Activated T-cell treated with anti-CD3 and anti-CD28 coated beads, Interleukin-2, amount 50 U/mL, for 72 hours (primary cell): ENCODE data around the gene HCRTR1. TPM values are rescaled to one million over a fixed set of nuclear protein-coding genes. Genes with fewer than 3 reads are reported as not detected.
A peak's percentile ranks its signal among the peaks of the same experiment; 100 is the strongest.

ENCODE experiments used
- ATAC-seq, 2 donors: fragments of 150-1000 bp; cut with Tn5 transposase; replicated peaks in 1 of 2; 2 replicates each; pipeline ENCODE4 v1.10.0; 2021; ENCODE audit warnings: moderate library complexity in 2 of 2, mild to moderate bottlenecking in 1 of 2
- DNase-seq, 2 donors: peaks; one replicate each; pipeline ENCODE4 v3.0.0; 2021 to 2022; ENCODE audit warnings: mixed read lengths in 1 of 2
- H3K27ac Mint-ChIP-seq: one replicate; pipeline ENCODE4 v1.8.0; 2022; ENCODE audit warnings: mild to moderate bottlenecking, moderate library complexity, mixed read lengths
- H3K27me3 Mint-ChIP-seq: one replicate; pipeline ENCODE4 v1.8.0; 2022; ENCODE audit warnings: low read depth, mixed read lengths
- H3K36me3 Mint-ChIP-seq, 2 donors: one replicate each; pipeline ENCODE4 v1.8.0; 2022; ENCODE audit warnings: mixed read lengths in 2 of 2, mild to moderate bottlenecking in 1 of 2; ENCODE audit not compliant: insufficient read depth in 2 of 2
- H3K4me1 Mint-ChIP-seq: one replicate; pipeline ENCODE4 v1.8.0; 2022; ENCODE audit warnings: low read depth, mixed read lengths
- H3K4me3 Mint-ChIP-seq, 2 donors: one replicate each; pipeline ENCODE4 v1.8.0; 2022; ENCODE audit warnings: mild to moderate bottlenecking in 2 of 2, mixed read lengths in 2 of 2, moderate library complexity in 2 of 2
- H3K9me3 Mint-ChIP-seq, 2 donors: one replicate each; pipeline ENCODE4 v1.8.0; 2022; ENCODE audit warnings: mixed read lengths in 2 of 2
- total RNA-seq, 2 donors: library from RNA; stranded (reverse); gene quantifications; one replicate each; pipeline ENCODE4 v1.2.3, GENCODE V29; 2022

The HCRTR1 gene
- total RNA-seq, 2 donors from 2014 or later, result not detected

GRCh38 chr1:31646259-31646960, 28.9 kb downstream of the HCRTR1 start:
- Mint-ChIP-seq H3K27me3 (no peaks in the 10 kb centered on the region), H3K27ac (no peak overlapping the region), H3K4me1 (peaks cover 29% of the 10 kb centered on the region), H3K4me3 (peak overlapping the region; percentile 90 to 93), H3K36me3 (peaks cover 0 to 3% of the 10 kb centered on the region in 2 donors), H3K9me3 (no peaks in the 10 kb centered on the region)
- no peak for ATAC-seq
- no peak for DNase-seq

- Mint-ChIP-seq H3K4me1 (peaks cover 29% of the 10 kb centered on the region), H3K27me3 (no peaks in the 10 kb centered on the region), H3K4me3 (peak overlapping the region; percentile 43 to 93), H3K36me3 (peaks cover 0 to 3% of the 10 kb centered on the region in 2 donors), H3K27ac (no peak overlapping the region), H3K9me3 (no peaks in the 10 kb centered on the region)
- DNase-seq, result no peak
- no peak for ATAC-seq
Observed at GRCh38 chr1:31647106-31647505, 29.6 kb downstream of the HCRTR1 start.

- ATAC-seq (no peak), DNase-seq (no peak)
- H3K9me3 Mint-ChIP-seq, result no peaks in the 10 kb centered on the region
- H3K4me1 Mint-ChIP-seq, result peaks cover 28% of the 10 kb centered on the region
- no peak overlapping the region for H3K27ac Mint-ChIP-seq
- H3K36me3 Mint-ChIP-seq, result peaks cover 0 to 3% of the 10 kb centered on the region in 2 donors
- no peaks in the 10 kb centered on the region for H3K27me3 Mint-ChIP-seq
- no peak overlapping the region for H3K4me3 Mint-ChIP-seq
Observed at GRCh38 chr1:31648190-31648589, 30.7 kb downstream of the HCRTR1 start.

- H3K27me3 Mint-ChIP-seq, result no peaks in the 10 kb centered on the region
- H3K9me3 Mint-ChIP-seq, result no peaks in the 10 kb centered on the region
- H3K27ac Mint-ChIP-seq, result no peak overlapping the region
Observed at GRCh38 chr1:31648641-31649357, 31.3 kb downstream of the HCRTR1 start.

GRCh38 chr1:31650161-31651088, 32.9 kb downstream of the HCRTR1 start:
- H3K9me3 Mint-ChIP-seq, result no peaks in the 10 kb centered on the region
- H3K27ac Mint-ChIP-seq, result no peak overlapping the region
- no peaks in the 10 kb centered on the region for H3K36me3 Mint-ChIP-seq
- ATAC-seq (no peak), DNase-seq (no peak)
- no peaks in the 10 kb centered on the region for H3K27me3 Mint-ChIP-seq
- H3K4me1 Mint-ChIP-seq, result peaks cover 17% of the 10 kb centered on the region
- H3K4me3 Mint-ChIP-seq, result no peak overlapping the region

More at GRCh38 chr1:31648641-31649357, 31.3 kb downstream of the HCRTR1 start:
- no peak overlapping the region for H3K4me3 Mint-ChIP-seq
- ATAC-seq, result no peak
- peaks cover 22% of the 10 kb centered on the region for H3K4me1 Mint-ChIP-seq
- no peak for DNase-seq
- peaks cover 0 to 3% of the 10 kb centered on the region in 2 donors for H3K36me3 Mint-ChIP-seq

- no peaks in the 10 kb centered on the region for H3K9me3 Mint-ChIP-seq
- no peak overlapping the region for H3K4me3 Mint-ChIP-seq
- ATAC-seq (no peak), DNase-seq (no peak)
- H3K27ac Mint-ChIP-seq, result no peak overlapping the region
- H3K4me1 Mint-ChIP-seq, result peaks cover 11% of the 10 kb centered on the region
- H3K36me3 Mint-ChIP-seq, result no peaks in the 10 kb centered on the region
- H3K27me3 Mint-ChIP-seq, result no peaks in the 10 kb centered on the region
Observed at GRCh38 chr1:31651089-31651420, 33.6 kb downstream of the HCRTR1 start.

- Mint-ChIP-seq H3K36me3 (no peaks in the 10 kb centered on the region), H3K27me3 (no peaks in the 10 kb centered on the region), H3K4me1 (peaks cover 4% of the 10 kb centered on the region), H3K4me3 (no peak overlapping the region), H3K9me3 (no peaks in the 10 kb centered on the region), H3K27ac (no peak overlapping the region)
- DNase-seq (no peak), ATAC-seq (no peak)
Observed at GRCh38 chr1:31651766-31652165, 34.3 kb downstream of the HCRTR1 start.

- Mint-ChIP-seq H3K9me3 (no peaks in the 10 kb centered on the region), H3K4me3 (no peak overlapping the region), H3K36me3 (no peaks in the 10 kb centered on the region), H3K27ac (no peak overlapping the region), H3K27me3 (no peaks in the 10 kb centered on the region), H3K4me1 (no peaks in the 10 kb centered on the region)
- no peak for ATAC-seq
- no peak for DNase-seq
Observed at GRCh38 chr1:31652891-31653499, 35.5 kb downstream of the HCRTR1 start.

- no peak for DNase-seq
- no peak overlapping the region for H3K4me3 Mint-ChIP-seq
- H3K4me1 Mint-ChIP-seq, result no peaks in the 10 kb centered on the region
- no peaks in the 10 kb centered on the region for H3K9me3 Mint-ChIP-seq
- ATAC-seq, result no peak
- no peaks in the 10 kb centered on the region for H3K27me3 Mint-ChIP-seq
- no peaks in the 10 kb centered on the region for H3K36me3 Mint-ChIP-seq
- no peak overlapping the region for H3K27ac Mint-ChIP-seq
Observed at GRCh38 chr1:31653717-31654473, 36.4 kb downstream of the HCRTR1 start.

- H3K4me3 Mint-ChIP-seq, result no peak overlapping the region
- DNase-seq (no peak), ATAC-seq (no peak)
- H3K36me3 Mint-ChIP-seq, result no peaks in the 10 kb centered on the region
- H3K27me3 Mint-ChIP-seq, result no peaks in the 10 kb centered on the region
- no peaks in the 10 kb centered on the region for H3K9me3 Mint-ChIP-seq
- no peaks in the 10 kb centered on the region for H3K4me1 Mint-ChIP-seq
- no peak overlapping the region for H3K27ac Mint-ChIP-seq
Observed at GRCh38 chr1:31654474-31654776, 36.9 kb downstream of the HCRTR1 start.

- no peaks in the 10 kb centered on the region for H3K9me3 Mint-ChIP-seq
- DNase-seq, result no peak
- no peaks in the 10 kb centered on the region for H3K36me3 Mint-ChIP-seq
- no peaks in the 10 kb centered on the region for H3K27me3 Mint-ChIP-seq
- ATAC-seq, result no peak
- no peaks in the 10 kb centered on the region for H3K4me1 Mint-ChIP-seq
- no peak overlapping the region for H3K4me3 Mint-ChIP-seq
- H3K27ac Mint-ChIP-seq, result no peak overlapping the region
Observed at GRCh38 chr1:31655104-31655503, 37.6 kb downstream of the HCRTR1 start.

GRCh38 chr1:31655756-31656155, 38.3 kb downstream of the HCRTR1 start:
- no peak for DNase-seq
- H3K4me3 Mint-ChIP-seq, result no peak overlapping the region
- no peaks in the 10 kb centered on the region for H3K4me1 Mint-ChIP-seq
- no peaks in the 10 kb centered on the region for H3K9me3 Mint-ChIP-seq
- no peak for ATAC-seq
- H3K27ac Mint-ChIP-seq, result no peak overlapping the region
- no peaks in the 10 kb centered on the region for H3K36me3 Mint-ChIP-seq
- H3K27me3 Mint-ChIP-seq, result no peaks in the 10 kb centered on the region
